GM23338 (cell line): ENCODE measurements around the gene FAM53B. TPM values are rescaled to one million over a fixed set of nuclear protein-coding genes. Genes with fewer than 3 reads are reported as not detected.

Experiments used
- ATAC-seq: fragments of 200-7000 bp; cut with Tn5 transposase; 3 replicates; pipeline ENCODE4 v1.9.1; 2020
- DNase-seq: peaks from one replicate; pipeline ENCODE4 v3.0.0-alpha.2; 2015; ENCODE audit warnings: low spot score
- H2AFZ ChIP-seq: fragments of 200-600 bp; sonication (generic); 2 replicates; pipeline ENCODE4 v1.8.0; 2016; ENCODE audit warnings: antibody characterized with exemption, mild to moderate bottlenecking, moderate library complexity
- H3F3A ChIP-seq: fragments of 200-600 bp; sonication (generic); replicated peaks from 2 replicates; pipeline ENCODE4 v1.8.0; 2017; ENCODE audit warnings: antibody characterized with exemption, mixed run types, low read depth
- H3K27ac ChIP-seq: fragments of 200-600 bp; sonication (generic); 2 replicates; pipeline ENCODE4 v1.6.1; 2016; ENCODE audit warnings: low read depth
- H3K27me3 ChIP-seq: fragments of 200-600 bp; sonication (generic); 2 replicates; pipeline ENCODE4 v1.8.0; 2016; ENCODE audit warnings: mild to moderate bottlenecking, mixed run types, moderate library complexity; ENCODE audit not compliant: insufficient read depth
- H3K36me3 ChIP-seq: fragments of 200-600 bp; sonication (generic); 2 replicates; pipeline ENCODE4 v1.8.0; 2016; ENCODE audit warnings: mild to moderate bottlenecking; ENCODE audit not compliant: insufficient read depth
- H3K4me1 ChIP-seq: fragments of 200-600 bp; sonication (generic); 2 replicates; pipeline ENCODE4 v1.8.0; 2016; ENCODE audit warnings: mild to moderate bottlenecking, moderate library complexity; ENCODE audit not compliant: insufficient read depth
- H3K4me2 ChIP-seq: fragments of 200-600 bp; sonication (generic); 2 replicates; pipeline ENCODE4 v1.7.1; 2017; ENCODE audit warnings: mixed run types
- H3K4me3 ChIP-seq: fragments of 200-600 bp; sonication (generic); 2 replicates; pipeline ENCODE4 v1.6.1; 2016; ENCODE audit warnings: mixed run types
- H3K79me2 ChIP-seq: fragments of 200-600 bp; sonication (generic); replicated peaks from 2 replicates; pipeline ENCODE4 v1.8.0; 2017; ENCODE audit warnings: mild to moderate bottlenecking; ENCODE audit not compliant: insufficient read depth
- H3K9me2 ChIP-seq: fragments of 200-600 bp; sonication (generic); 2 replicates; pipeline ENCODE4 v1.8.0; 2017; ENCODE audit not compliant: insufficient read depth
- H4K20me1 ChIP-seq: fragments of 200-600 bp; sonication (generic); replicated peaks from 2 replicates; pipeline ENCODE4 v1.8.0; 2017; ENCODE audit warnings: mild to moderate bottlenecking; ENCODE audit not compliant: insufficient read depth
- H3K27ac Mint-ChIP-seq: 2 replicates; pipeline ENCODE4 v1.8.0; 2020; ENCODE audit warnings: inconsistent platforms, mild to moderate bottlenecking, moderate library complexity, mixed read lengths
- H3K27me3 Mint-ChIP-seq: 3 replicates; pipeline ENCODE4 v1.8.0; 2022; ENCODE audit warnings: low read depth, mild to moderate bottlenecking, moderate library complexity, mixed read lengths, inconsistent platforms; ENCODE audit not compliant: insufficient read depth, poor library complexity
- H3K36me3 Mint-ChIP-seq: 3 replicates; pipeline ENCODE4 v1.8.0; 2021; ENCODE audit warnings: low read depth, mild to moderate bottlenecking, inconsistent platforms, moderate library complexity, mixed read lengths
- H3K4me1 Mint-ChIP-seq: 3 replicates; pipeline ENCODE4 v1.8.0; 2020; ENCODE audit warnings: mild to moderate bottlenecking, inconsistent platforms, mixed read lengths
- H3K4me3 Mint-ChIP-seq: 3 replicates; pipeline ENCODE4 v1.8.0; 2021; ENCODE audit warnings: moderate library complexity, mild to moderate bottlenecking, inconsistent platforms, mixed read lengths
- H3K9me3 Mint-ChIP-seq: 3 replicates; pipeline ENCODE4 v1.8.0; 2020; ENCODE audit warnings: moderate library complexity, mild to moderate bottlenecking, inconsistent platforms, mixed read lengths
- CTCF ChIP-seq, 2 experiments: fragments of 200-600 bp in 1 of 2; sonication (generic) in 1 of 2; conservative IDR thresholded peaks; 2 replicates each; pipeline versions ENCODE4 v1.5.1 to v1.6.1; 2016 to 2017; ENCODE audit warnings: antibody characterized with exemption in 2 of 2, low read depth in 2 of 2, mild to moderate bottlenecking in 2 of 2, moderate library complexity in 1 of 2
- EZH2 ChIP-seq: fragments of 200-600 bp; sonication (generic); IDR thresholded peaks from one replicate; pipeline ENCODE4 v1.8.0; 2017; ENCODE audit warnings: antibody characterized with exemption, mild to moderate bottlenecking, low read depth; ENCODE audit not compliant: unreplicated experiment
- JUNB ChIP-seq: IDR thresholded peaks from one replicate; pipeline ENCODE4 v1.6.1; 2016; ENCODE audit warnings: antibody characterized with exemption; ENCODE audit not compliant: unreplicated experiment
- STAT1 ChIP-seq: IDR thresholded peaks from one replicate; pipeline ENCODE4 v1.6.1; 2016; ENCODE audit warnings: antibody characterized with exemption; ENCODE audit not compliant: unreplicated experiment
- polyA plus RNA-seq: library from polyadenylated mRNA; unstranded; fragments of >200 nt; fragmentation: Nextera tagmentation; extraction: Ambion mirVana; gene quantifications from 2 replicates; pipeline ENCODE4 v1.2.1, GENCODE V29; 2016
- total RNA-seq: library from RNA; depleted of rRNA; stranded (reverse); fragments of >200 nt; shearing (Covaris generic); gene quantifications from 2 replicates; pipeline ENCODE4 v1.2.3, GENCODE V29; 2014
- TF ChIP-seq, protein P1 (sequence below): fragments of 250-450 bp; sonication (Bioruptor Pico); IDR thresholded peaks from 2 replicates; pipeline ENCODE4 v1.5.0; 2020; ENCODE audit warnings: mild to moderate bottlenecking, moderate library complexity

The FAM53B gene
- total and polyA plus RNA-seq, 2 experiments from 2014 or later = 3.0 to 20.3 TPM

DNA sequence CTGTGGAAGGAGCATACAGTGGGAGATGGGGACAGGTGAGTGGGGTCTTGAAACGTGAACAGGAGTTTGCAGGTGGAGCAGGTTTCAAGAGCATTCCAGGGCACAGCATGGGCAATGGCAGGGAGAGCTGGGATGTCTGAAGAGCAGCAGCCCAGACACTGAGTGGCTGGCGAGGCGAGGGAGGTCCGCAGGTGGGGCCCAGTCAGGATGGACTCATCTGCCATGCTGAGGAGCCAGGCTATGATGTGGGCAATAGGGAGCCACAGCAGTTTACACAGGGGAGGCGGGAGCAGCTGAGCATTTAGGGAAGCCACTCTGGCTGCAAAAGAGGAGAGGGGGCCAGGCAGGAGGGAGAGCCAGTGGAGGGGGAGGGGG is 138.7 kb downstream of the FAM53B start (continued):
- TF ChIP-seq, protein P1, sequence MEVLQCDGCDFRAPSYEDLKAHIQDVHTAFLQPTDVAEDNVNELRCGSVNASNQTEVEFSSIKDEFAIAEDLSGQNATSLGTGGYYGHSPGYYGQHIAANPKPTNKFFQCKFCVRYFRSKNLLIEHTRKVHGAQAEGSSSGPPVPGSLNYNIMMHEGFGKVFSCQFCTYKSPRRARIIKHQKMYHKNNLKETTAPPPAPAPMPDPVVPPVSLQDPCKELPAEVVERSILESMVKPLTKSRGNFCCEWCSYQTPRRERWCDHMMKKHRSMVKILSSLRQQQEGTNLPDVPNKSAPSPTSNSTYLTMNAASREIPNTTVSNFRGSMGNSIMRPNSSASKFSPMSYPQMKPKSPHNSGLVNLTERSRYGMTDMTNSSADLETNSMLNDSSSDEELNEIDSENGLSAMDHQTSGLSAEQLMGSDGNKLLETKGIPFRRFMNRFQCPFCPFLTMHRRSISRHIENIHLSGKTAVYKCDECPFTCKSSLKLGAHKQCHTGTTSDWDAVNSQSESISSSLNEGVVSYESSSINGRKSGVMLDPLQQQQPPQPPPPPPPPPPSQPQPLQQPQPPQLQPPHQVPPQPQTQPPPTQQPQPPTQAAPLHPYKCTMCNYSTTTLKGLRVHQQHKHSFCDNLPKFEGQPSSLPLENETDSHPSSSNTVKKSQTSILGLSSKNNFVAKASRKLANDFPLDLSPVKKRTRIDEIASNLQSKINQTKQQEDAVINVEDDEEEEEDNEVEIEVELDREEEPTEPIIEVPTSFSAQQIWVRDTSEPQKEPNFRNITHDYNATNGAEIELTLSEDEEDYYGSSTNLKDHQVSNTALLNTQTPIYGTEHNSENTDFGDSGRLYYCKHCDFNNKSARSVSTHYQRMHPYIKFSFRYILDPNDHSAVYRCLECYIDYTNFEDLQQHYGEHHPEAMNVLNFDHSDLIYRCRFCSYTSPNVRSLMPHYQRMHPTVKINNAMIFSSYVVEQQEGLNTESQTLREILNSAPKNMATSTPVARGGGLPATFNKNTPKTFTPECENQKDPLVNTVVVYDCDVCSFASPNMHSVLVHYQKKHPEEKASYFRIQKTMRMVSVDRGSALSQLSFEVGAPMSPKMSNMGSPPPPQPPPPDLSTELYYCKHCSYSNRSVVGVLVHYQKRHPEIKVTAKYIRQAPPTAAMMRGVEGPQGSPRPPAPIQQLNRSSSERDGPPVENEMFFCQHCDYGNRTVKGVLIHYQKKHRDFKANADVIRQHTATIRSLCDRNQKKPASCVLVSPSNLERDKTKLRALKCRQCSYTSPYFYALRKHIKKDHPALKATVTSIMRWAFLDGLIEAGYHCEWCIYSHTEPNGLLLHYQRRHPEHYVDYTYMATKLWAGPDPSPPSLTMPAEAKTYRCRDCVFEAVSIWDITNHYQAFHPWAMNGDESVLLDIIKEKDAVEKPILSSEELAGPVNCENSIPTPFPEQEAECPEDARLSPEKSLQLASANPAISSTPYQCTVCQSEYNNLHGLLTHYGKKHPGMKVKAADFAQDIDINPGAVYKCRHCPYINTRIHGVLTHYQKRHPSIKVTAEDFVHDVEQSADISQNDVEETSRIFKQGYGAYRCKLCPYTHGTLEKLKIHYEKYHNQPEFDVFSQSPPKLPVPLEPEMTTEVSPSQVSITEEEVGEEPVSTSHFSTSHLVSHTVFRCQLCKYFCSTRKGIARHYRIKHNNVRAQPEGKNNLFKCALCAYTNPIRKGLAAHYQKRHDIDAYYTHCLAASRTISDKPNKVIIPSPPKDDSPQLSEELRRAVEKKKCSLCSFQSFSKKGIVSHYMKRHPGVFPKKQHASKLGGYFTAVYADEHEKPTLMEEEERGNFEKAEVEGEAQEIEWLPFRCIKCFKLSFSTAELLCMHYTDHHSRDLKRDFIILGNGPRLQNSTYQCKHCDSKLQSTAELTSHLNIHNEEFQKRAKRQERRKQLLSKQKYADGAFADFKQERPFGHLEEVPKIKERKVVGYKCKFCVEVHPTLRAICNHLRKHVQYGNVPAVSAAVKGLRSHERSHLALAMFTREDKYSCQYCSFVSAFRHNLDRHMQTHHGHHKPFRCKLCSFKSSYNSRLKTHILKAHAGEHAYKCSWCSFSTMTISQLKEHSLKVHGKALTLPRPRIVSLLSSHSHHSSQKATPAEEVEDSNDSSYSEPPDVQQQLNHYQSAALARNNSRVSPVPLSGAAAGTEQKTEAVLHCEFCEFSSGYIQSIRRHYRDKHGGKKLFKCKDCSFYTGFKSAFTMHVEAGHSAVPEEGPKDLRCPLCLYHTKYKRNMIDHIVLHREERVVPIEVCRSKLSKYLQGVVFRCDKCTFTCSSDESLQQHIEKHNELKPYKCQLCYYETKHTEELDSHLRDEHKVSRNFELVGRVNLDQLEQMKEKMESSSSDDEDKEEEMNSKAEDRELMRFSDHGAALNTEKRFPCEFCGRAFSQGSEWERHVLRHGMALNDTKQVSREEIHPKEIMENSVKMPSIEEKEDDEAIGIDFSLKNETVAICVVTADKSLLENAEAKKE (CRISPR knock-in tag) = no peak
- no peak for TF ChIP-seq CTCF (conservative IDR thresholded peaks at IDR 0.05; ENCODE audit: low read depth in 2 of 2)
- TF ChIP-seq JUNB = no peak

DNA sequence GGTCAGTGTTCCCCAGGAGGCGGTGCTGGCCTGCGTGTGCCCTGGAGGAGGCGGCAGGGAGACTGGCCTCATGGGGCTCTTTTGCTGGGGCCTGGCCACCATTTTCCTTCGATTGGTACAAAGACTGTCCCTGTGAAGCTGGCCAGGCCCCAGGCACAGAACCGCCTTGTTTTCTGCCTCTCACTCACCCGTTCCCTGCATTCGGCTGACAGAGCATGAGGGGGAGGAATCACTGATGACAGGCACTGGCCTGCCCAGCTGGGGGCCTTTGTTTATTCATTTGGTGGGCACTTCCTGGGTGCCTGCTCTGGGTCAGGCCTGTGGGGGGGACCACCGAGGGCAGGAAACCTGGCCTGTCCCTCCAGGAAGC is 139.2 kb downstream of the FAM53B start:
- H3K9me3 Mint-ChIP-seq = no peaks in the 10 kb centered on the region
- ATAC-seq = no peak
- Histone ChIP-seq H3K4me1 (no peaks in the 10 kb centered on the region), H3K27me3 (no peaks in the 10 kb centered on the region), H3K27ac (no peak overlapping the region), H3K36me3 (no peaks in the 10 kb centered on the region), H3K9me2 (no peaks in the 10 kb centered on the region), H3F3A (no peaks in the 10 kb centered on the region), H3K4me3 (no peak overlapping the region), H2AFZ (no peak overlapping the region), H4K20me1 (no peaks in the 10 kb centered on the region; the same call in 1 of the 2 replicates), H3K79me2 (no peaks in the 10 kb centered on the region), H3K4me2 (no peak overlapping the region)
- H3K27ac Mint-ChIP-seq = no peak overlapping the region
- peaks cover 11% of the 10 kb centered on the region for H3K27me3 Mint-ChIP-seq
- no peak overlapping the region for H3K4me3 Mint-ChIP-seq
- H3K36me3 Mint-ChIP-seq = no peaks in the 10 kb centered on the region
- DNase-seq = no peak
- 0 out of 3 replicates have a peak, but pooled peaks cover 3% of the 10 kb centered on the region for H3K4me1 Mint-ChIP-seq
- TF ChIP-seq, protein P1 (CRISPR knock-in tag) = no peak
- TF ChIP-seq STAT1 (no peak), EZH2 (no peak)
